Breast epithelium (tissue), 4 donors: ENCODE measurements around the gene GABPB2. TPM values are rescaled to one million over a fixed set of nuclear protein-coding genes. Genes with fewer than 3 reads are reported as not detected.

Experiments used
- DNase-seq, 2 donors: peaks; one replicate each; pipeline ENCODE4 v3.0.0-alpha.2; 2019; ENCODE audit warnings: low spot score in 2 of 2
- H3K27ac ChIP-seq, 2 donors: fragments of 200-600 bp; sonication (generic) in 1 of 2; one replicate each; pipeline ENCODE4 v1.5.1; 2016 to 2019; ENCODE audit warnings: mild to moderate bottlenecking in 1 of 2
- H3K27me3 ChIP-seq, 2 donors: fragments of 200-600 bp; sonication (generic) in 1 of 2; one replicate each; pipeline versions ENCODE4 v1.5.1 to v1.6.0; 2017 to 2019; ENCODE audit warnings: control low read depth in 1 of 2, mild to moderate bottlenecking in 1 of 2
- H3K36me3 ChIP-seq: fragments of 200-600 bp; one replicate; pipeline ENCODE4 v1.5.1; 2019
- H3K4me1 ChIP-seq, 2 donors: fragments of 200-600 bp; sonication (generic); one replicate each; pipeline ENCODE4 v1.5.1; 2016 to 2019; ENCODE audit warnings: control low read depth in 1 of 2
- H3K4me3 ChIP-seq, 3 donors: fragments of 200-600 bp; sonication (generic); 1 replicate in 2 of 3; 2 replicates in 1 of 3; pipeline ENCODE4 v1.5.1; 2016 to 2019; ENCODE audit warnings: mild to moderate bottlenecking in 3 of 3, moderate library complexity in 2 of 3
- H3K9me3 ChIP-seq, 2 donors: fragments of 200-600 bp; sonication (generic) in 1 of 2; one replicate each; pipeline ENCODE4 v1.5.1; 2016 to 2019; ENCODE audit warnings: control low read depth in 1 of 2
- POLR2A ChIP-seq: fragments of 450-650 bp; IDR thresholded peaks from one replicate; pipeline ENCODE4 v1.6.1; 2016; ENCODE audit warnings: antibody characterized with exemption, mild to moderate bottlenecking, moderate library complexity
- POLR2AphosphoS5 ChIP-seq, 3 donors: sonication (generic); formaldehyde crosslinking; IDR thresholded peaks; one replicate each; pipeline ENCODE4 v1.6.1; 2017; ENCODE audit warnings: antibody characterized with exemption in 3 of 3
- intact Hi-C: fragments of 100-400 bp; cut with DNase I; formaldehyde crosslinking; loops from one replicate; pipeline ENCODE4 v1.15.1; 2023; ENCODE audit warnings: low total_unique reads
- total RNA-seq, 3 donors: library from RNA; depleted of rRNA; stranded (reverse); fragments of >200 nt; gene quantifications; one replicate each; pipeline ENCODE4 v1.1.0, GENCODE V29; 2016
- TF ChIP-seq, protein P1 (sequence below), 3 donors: fragments of 450-650 bp; IDR thresholded peaks; one replicate each; pipeline ENCODE4 v1.5.1; 2016 to 2017; ENCODE audit warnings: antibody characterized with exemption in 3 of 3, mild to moderate bottlenecking in 3 of 3, moderate library complexity in 3 of 3

Gene GABPB2
- total RNA-seq, 3 donors from 2014 or later, result 19.5 to 32.0 (median 20.6) TPM

DNA sequence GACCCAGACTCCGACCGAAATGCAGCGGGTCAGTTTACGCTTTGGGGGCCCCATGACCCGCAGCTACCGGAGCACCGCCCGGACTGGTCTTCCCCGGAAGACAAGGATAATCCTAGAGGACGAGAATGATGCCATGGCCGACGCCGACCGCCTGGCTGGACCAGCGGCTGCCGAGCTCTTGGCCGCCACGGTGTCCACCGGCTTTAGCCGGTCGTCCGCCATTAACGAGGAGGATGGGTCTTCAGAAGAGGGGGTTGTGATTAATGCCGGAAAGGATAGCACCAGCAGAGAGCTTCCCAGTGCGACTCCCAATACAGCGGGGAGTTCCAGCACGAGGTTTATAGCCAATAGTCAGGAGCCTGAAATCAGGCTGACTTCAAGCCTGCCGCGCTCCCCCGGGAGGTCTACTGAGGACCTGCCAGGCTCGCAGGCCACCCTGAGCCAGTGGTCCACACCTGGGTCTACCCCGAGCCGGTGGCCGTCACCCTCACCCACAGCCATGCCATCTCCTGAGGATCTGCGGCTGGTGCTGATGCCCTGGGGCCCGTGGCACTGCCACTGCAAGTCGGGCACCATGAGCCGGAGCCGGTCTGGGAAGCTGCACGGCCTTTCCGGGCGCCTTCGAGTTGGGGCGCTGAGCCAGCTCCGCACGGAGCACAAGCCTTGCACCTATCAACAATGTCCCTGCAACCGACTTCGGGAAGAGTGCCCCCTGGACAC lies 22.5 kb upstream of the GABPB2 start:
- Histone ChIP-seq H3K27ac (peak overlapping the region; percentile 89 to 96), H3K4me1 (no peaks in the 10 kb centered on the region), H3K4me3 (peak overlapping the region; percentile 81 to 95 (median 83)), H3K27me3 (no peaks in the 10 kb centered on the region), H3K9me3 (no peaks in the 10 kb centered on the region), H3K36me3 (peaks cover 6% of the 10 kb centered on the region)
- peak in 1 of 3 donors; percentile 29 for TF ChIP-seq POLR2AphosphoS5 (IDR thresholded peaks at IDR 0.05)
- no peak for TF ChIP-seq POLR2A
- intact Hi-C loops, result no loop called here
- peak; percentile 67 to 69 for DNase-seq

GRCh38 chr1:151048645-151049032 lies 21.9 kb upstream of the GABPB2 start:
- intact Hi-C loops, result no loop called here

GRCh38 chr1:151049458-151049857 lies 21.1 kb upstream of the GABPB2 start:
- intact Hi-C loops, result no loop called here
- no peak for DNase-seq
- Histone ChIP-seq H3K36me3 (peaks cover 6% of the 10 kb centered on the region), H3K4me3 (no peak overlapping the region), H3K9me3 (no peaks in the 10 kb centered on the region), H3K4me1 (no peaks in the 10 kb centered on the region), H3K27ac (peak overlapping the region; percentile 30 to 89), H3K27me3 (no peaks in the 10 kb centered on the region)
- TF ChIP-seq POLR2AphosphoS5 (IDR thresholded peaks at IDR 0.05) (no peak), POLR2A (no peak)
- TF ChIP-seq, protein P1, sequence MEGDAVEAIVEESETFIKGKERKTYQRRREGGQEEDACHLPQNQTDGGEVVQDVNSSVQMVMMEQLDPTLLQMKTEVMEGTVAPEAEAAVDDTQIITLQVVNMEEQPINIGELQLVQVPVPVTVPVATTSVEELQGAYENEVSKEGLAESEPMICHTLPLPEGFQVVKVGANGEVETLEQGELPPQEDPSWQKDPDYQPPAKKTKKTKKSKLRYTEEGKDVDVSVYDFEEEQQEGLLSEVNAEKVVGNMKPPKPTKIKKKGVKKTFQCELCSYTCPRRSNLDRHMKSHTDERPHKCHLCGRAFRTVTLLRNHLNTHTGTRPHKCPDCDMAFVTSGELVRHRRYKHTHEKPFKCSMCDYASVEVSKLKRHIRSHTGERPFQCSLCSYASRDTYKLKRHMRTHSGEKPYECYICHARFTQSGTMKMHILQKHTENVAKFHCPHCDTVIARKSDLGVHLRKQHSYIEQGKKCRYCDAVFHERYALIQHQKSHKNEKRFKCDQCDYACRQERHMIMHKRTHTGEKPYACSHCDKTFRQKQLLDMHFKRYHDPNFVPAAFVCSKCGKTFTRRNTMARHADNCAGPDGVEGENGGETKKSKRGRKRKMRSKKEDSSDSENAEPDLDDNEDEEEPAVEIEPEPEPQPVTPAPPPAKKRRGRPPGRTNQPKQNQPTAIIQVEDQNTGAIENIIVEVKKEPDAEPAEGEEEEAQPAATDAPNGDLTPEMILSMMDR (IDR thresholded peaks at IDR 0.05), result no peak

More at GRCh38 chr1:151048645-151049032, 21.9 kb upstream of the GABPB2 start:
- peak overlapping the region; percentile 81 to 95 (median 83) for H3K4me3 ChIP-seq
- peaks cover 6% of the 10 kb centered on the region for H3K36me3 ChIP-seq
- peak overlapping the region; percentile 89 to 96 for H3K27ac ChIP-seq
- DNase-seq, result no peak
- no peaks in the 10 kb centered on the region for H3K9me3 ChIP-seq
- H3K4me1 ChIP-seq, result no peaks in the 10 kb centered on the region
- TF ChIP-seq POLR2A (no peak), POLR2AphosphoS5 (IDR thresholded peaks at IDR 0.05) (no peak)
- TF ChIP-seq, protein P1 (IDR thresholded peaks at IDR 0.05), result peak; percentile 9 to 49 (median 40)
- no peaks in the 10 kb centered on the region for H3K27me3 ChIP-seq

GRCh38 chr1:151050051-151050688 lies 20.4 kb upstream of the GABPB2 start:
- no peak for TF ChIP-seq POLR2A
- no peak for TF ChIP-seq POLR2AphosphoS5 (IDR thresholded peaks at IDR 0.05)
- TF ChIP-seq, protein P1 (IDR thresholded peaks at IDR 0.05), result no peak
- Histone ChIP-seq H3K27ac (no peak overlapping the region), H3K27me3 (no peaks in the 10 kb centered on the region), H3K36me3 (peaks cover 6% of the 10 kb centered on the region), H3K9me3 (no peaks in the 10 kb centered on the region), H3K4me1 (no peaks in the 10 kb centered on the region), H3K4me3 (no peak overlapping the region)
- DNase-seq, result no peak
- intact Hi-C loops, result no loop called here

- intact Hi-C loops, result no loop called here
- Histone ChIP-seq H3K4me3 (no peak overlapping the region), H3K27ac (peak overlapping the region; percentile 17 to 40), H3K4me1 (peaks cover under 1 to 8% of the 10 kb centered on the region in 2 donors), H3K36me3 (peaks cover 9% of the 10 kb centered on the region), H3K27me3 (no peaks in the 10 kb centered on the region), H3K9me3 (no peaks in the 10 kb centered on the region)
- TF ChIP-seq, protein P1 (IDR thresholded peaks at IDR 0.05), result no peak
- TF ChIP-seq POLR2A, result no peak
- TF ChIP-seq POLR2AphosphoS5 (IDR thresholded peaks at IDR 0.05), result no peak
- DNase-seq, result no peak
Measured at GRCh38 chr1:151051356-151052009, 19.1 kb upstream of the GABPB2 start.
